ENCODE data around the gene MRPL18.

Gene MRPL18

DNA sequence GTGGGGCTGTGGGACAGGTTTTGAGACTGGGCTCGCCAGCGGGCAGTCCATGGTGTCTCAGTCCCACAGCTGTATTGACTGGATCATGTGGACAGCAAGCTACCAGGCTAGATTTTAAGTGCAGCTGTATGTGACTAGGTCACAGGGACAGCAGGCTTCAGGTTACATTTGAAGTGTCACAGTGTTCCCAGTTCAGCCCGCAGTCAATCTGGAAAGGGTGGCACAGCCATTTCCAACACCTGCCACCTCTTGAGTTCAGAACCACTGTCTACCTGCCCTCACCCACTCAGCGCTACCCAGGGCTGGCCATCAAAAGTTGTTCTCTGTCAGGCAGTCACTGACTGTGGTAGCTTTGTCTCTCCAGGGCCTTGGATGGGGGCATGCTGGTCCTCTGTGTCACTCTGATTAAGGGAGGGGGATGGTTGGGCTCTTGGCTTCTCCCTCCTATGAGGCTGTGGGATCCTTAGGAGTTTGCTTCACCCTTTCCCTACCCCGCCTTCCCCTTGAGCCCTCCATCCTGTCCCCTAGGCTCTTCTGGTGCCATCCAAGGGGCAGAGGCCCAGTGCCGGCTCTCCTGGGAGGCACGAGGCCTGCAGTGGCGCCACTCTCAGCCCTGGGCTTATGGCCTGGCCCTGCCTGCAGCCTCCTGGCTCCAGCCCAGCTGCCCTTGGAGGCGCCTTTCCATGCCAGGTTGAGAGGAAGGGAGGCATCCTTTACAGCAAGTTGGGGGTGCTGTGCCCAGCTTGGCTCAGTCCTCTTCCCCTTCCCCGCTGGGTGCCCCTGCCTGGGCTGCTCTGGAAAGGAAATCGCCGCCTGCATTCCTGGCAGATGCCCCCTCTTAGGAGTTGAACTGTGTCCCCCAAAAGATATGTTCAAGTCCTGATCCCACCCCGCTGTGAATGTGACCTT lies 54.7 kb downstream of the MRPL18 start:
- DNase-seq, result no peak

All from activated gamma-delta T cell (primary cell).